Lung (tissue), 12 donors: ENCODE data around the gene NR6A1. TPM values are rescaled to one million over a fixed set of nuclear protein-coding genes. Genes with fewer than 3 reads are reported as not detected.

Source experiments
- ATAC-seq: fragments of 200-7000 bp; cut with Tn5 transposase; one replicate; pipeline ENCODE4 v1.9.1; 2020; ENCODE audit warnings: moderate number of reproducible peaks; ENCODE audit not compliant: insufficient read depth, low FRiP score
- DNase-seq, 3 donors: peaks; one replicate each; pipeline ENCODE4 v3.0.0-alpha.2; 2013 to 2017
- H3K27ac ChIP-seq, 2 donors: one replicate each; pipeline ENCODE4 v1.5.1; 2013; ENCODE audit warnings: mild to moderate bottlenecking in 2 of 2, moderate library complexity in 2 of 2, control low read depth in 1 of 2, inconsistent platforms in 1 of 2, low read depth in 1 of 2, low read length in 1 of 2
- H3K27me3 ChIP-seq, 3 donors: one replicate each; pipeline ENCODE4 v1.5.1; 2013; ENCODE audit warnings: low read length in 2 of 3; ENCODE audit not compliant: control insufficient read depth in 3 of 3, insufficient read depth in 3 of 3
- H3K36me3 ChIP-seq, 4 donors: one replicate each; pipeline ENCODE4 v1.5.1; 2013; ENCODE audit warnings: low read length in 4 of 4, mild to moderate bottlenecking in 1 of 4, moderate library complexity in 1 of 4; ENCODE audit not compliant: control insufficient read depth in 4 of 4, insufficient read depth in 4 of 4
- H3K4me1 ChIP-seq, 5 donors: one replicate each; pipeline ENCODE4 v1.5.1; 2013; ENCODE audit warnings: low read length in 5 of 5, mild to moderate bottlenecking in 2 of 5, moderate library complexity in 1 of 5; ENCODE audit not compliant: control insufficient read depth in 5 of 5, insufficient read depth in 5 of 5
- H3K4me3 ChIP-seq: one replicate; pipeline ENCODE4 v1.5.1; 2013; ENCODE audit warnings: mild to moderate bottlenecking, control low read depth, moderate library complexity
- H3K9ac ChIP-seq, 2 donors: one replicate each; pipeline ENCODE4 v1.5.1; 2013; ENCODE audit warnings: low read length in 2 of 2, control low read depth in 1 of 2; ENCODE audit not compliant: insufficient read depth in 1 of 2
- H3K9me3 ChIP-seq, 4 donors: one replicate each; pipeline ENCODE4 v1.5.1; 2013; ENCODE audit warnings: low read length in 3 of 4, mild to moderate bottlenecking in 1 of 4, moderate library complexity in 1 of 4; ENCODE audit not compliant: control insufficient read depth in 4 of 4, insufficient read depth in 3 of 4
- WGBS, 2 donors: extraction: QIAGEN DNeasy Blood & Tissue Kit; methylation state at CpG; one replicate each; pipeline ENCODE4 v1.1.7; 2013; 5-methylcytosine and 5-hydroxymethylcytosine counted together
- polyA plus RNA-seq, 2 donors: library from polyadenylated mRNA; stranded (reverse); fragments of 200-250 nt; gene quantifications; one replicate each; pipeline ENCODE4 v1.2.1, GENCODE V29; 2013
- total RNA-seq, 2 donors: library from RNA; depleted of rRNA in 1 of 2; stranded (reverse); fragments of >200 nt in 1 of 2; gene quantifications; one replicate each; pipeline ENCODE4 v1.2.1, GENCODE V29; 2014 to 2021
- TF ChIP-seq, protein P1 (sequence below): IDR thresholded peaks from 2 replicates; pipeline ENCODE4 v1.5.1; 2012; ENCODE audit warnings: mild to moderate bottlenecking; ENCODE audit errors: control extremely low read depth, extremely low read depth
- donor health status: control.
- donor health status: control.
- donor health status: Bipolar disorder and iron deficiency.
- donor health status: healthy.
- donor health status: DM: yes; HTN: yes; CAD: no.

Gene NR6A1
- total and polyA plus RNA-seq, 4 donors: 0.94 to 4.0 (median 2.4) TPM

DNA sequence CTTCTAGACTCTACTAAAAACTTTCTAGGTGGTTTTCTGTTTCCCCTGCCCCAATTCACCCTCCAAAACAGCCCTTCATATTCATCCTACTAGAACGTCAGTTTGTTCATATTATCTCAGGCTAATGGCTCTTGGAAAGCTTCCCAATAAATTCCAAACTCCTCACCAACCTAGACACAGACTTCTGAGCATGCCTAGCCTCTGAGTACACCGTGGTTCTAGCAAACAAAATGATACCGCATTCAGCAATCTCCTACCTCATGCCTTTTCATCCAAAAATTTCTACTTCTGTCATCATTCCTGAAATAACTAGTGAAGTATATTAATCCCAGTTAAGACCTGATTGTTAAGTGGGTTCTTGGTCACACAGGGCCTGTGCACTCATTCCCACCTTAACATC lies 217.4 kb downstream of the NR6A1 start:
- Histone ChIP-seq H3K9me3 (no peaks in the 10 kb centered on the region), H3K4me1 (peaks cover 0 to 3% (median 0%) of the 10 kb centered on the region in 5 donors), H3K36me3 (no peaks in the 10 kb centered on the region), H3K27me3 (no peaks in the 10 kb centered on the region), H3K27ac (no peak overlapping the region), H3K4me3 (no peak overlapping the region), H3K9ac (no peak overlapping the region)
- WGBS, 2 donors: 63 to 82% methylated on average over 3 of the region's 3 CpGs
- ATAC-seq (no peak), DNase-seq (no peak)
- TF ChIP-seq, protein P1, sequence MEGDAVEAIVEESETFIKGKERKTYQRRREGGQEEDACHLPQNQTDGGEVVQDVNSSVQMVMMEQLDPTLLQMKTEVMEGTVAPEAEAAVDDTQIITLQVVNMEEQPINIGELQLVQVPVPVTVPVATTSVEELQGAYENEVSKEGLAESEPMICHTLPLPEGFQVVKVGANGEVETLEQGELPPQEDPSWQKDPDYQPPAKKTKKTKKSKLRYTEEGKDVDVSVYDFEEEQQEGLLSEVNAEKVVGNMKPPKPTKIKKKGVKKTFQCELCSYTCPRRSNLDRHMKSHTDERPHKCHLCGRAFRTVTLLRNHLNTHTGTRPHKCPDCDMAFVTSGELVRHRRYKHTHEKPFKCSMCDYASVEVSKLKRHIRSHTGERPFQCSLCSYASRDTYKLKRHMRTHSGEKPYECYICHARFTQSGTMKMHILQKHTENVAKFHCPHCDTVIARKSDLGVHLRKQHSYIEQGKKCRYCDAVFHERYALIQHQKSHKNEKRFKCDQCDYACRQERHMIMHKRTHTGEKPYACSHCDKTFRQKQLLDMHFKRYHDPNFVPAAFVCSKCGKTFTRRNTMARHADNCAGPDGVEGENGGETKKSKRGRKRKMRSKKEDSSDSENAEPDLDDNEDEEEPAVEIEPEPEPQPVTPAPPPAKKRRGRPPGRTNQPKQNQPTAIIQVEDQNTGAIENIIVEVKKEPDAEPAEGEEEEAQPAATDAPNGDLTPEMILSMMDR: no peak

DNA sequence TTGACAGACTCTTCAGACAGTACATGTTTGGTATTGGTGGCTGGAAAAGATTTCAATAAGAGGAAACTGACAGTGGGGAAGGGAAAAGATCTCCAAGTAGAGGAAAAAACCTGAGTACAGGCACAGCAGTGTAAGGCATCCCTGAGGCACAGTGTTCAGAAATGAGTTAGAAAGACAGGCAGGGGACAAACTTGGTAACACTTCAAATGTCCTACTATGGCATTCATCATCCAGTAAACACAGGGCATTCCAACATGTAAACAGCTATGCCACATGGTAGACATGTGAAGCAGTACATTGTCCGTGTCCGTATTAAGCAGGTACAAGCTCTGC lies 218.9 kb downstream of the NR6A1 start:
- no peak overlapping the region for H3K9ac ChIP-seq
- no peak overlapping the region for H3K27ac ChIP-seq
- 91 to 96% methylated on average over 2 of the region's 2 CpGs for WGBS, 2 donors
- no peak for DNase-seq
- TF ChIP-seq, protein P1: no peak
- no peaks in the 10 kb centered on the region for H3K9me3 ChIP-seq
- H3K4me3 ChIP-seq: no peak overlapping the region
- no peaks in the 10 kb centered on the region for H3K27me3 ChIP-seq
- no peak for ATAC-seq
- H3K36me3 ChIP-seq: no peaks in the 10 kb centered on the region
- peaks cover 0 to 3% (median 0%) of the 10 kb centered on the region in 5 donors for H3K4me1 ChIP-seq

DNA sequence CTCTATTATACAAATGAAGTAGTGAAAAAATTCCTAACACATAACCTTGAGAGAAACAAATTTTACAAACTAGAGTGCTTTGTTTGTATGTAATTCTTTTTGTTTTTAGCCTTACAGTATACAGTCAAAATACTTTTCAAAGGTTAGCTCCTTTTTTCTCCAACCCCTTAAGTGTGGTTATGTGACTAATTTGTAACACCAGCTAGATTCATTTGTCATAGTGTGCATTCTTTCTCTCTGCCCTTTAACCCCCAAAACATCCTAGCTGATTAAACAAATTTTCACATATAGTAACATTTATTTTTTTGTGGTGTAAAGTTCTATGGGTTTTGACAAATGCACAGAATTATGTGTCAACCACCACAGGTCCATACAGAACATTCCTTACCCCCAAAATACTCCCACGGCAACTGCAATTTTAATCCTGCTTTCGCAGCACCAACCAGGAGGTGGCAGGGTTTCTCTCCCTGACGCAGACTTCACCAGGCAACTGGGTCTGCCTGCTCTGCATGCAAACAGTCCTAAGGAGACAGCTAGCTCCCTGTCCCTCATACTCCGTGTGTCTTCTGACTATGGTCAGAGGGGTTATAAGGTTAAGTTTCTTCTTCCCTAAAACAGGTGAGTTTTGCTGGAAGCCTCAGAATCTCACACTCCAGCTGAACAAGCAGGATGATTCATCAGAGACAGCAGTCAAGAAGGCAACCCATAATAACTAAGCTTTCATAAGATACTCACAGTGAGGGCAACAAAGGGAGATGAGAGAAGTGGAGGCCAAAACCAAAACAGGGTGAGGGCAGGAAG lies 219.4 kb downstream of the NR6A1 start:
- ATAC-seq (peak; percentile 47), DNase-seq (peak; percentile 73 to 76 (median 75))
- H3K36me3 ChIP-seq: no peaks in the 10 kb centered on the region
- no peaks in the 10 kb centered on the region for H3K27me3 ChIP-seq
- WGBS, 2 donors: 24 to 29% methylated on average over 4 of the region's 4 CpGs
- H3K27ac ChIP-seq: no peak overlapping the region
- no peak overlapping the region for H3K9ac ChIP-seq
- TF ChIP-seq, protein P1: peak; percentile 23
- H3K4me1 ChIP-seq: peaks cover 0 to 3% (median 0%) of the 10 kb centered on the region in 5 donors
- no peaks in the 10 kb centered on the region for H3K9me3 ChIP-seq
- H3K4me3 ChIP-seq: no peak overlapping the region
